A673 (cell line): ENCODE results near the gene NRL.

Experiments used
- CTCF ChIP-seq: fragments of 300-800, 200-600 bp; sonication (generic); conservative IDR thresholded peaks from 2 replicates; pipeline ENCODE4 v1.5.1; 2017; ENCODE audit warnings: low read depth, mild to moderate bottlenecking, antibody characterized with exemption, low read length, moderate library complexity, mixed read lengths
- EZH2 ChIP-seq: fragments of 200-600 bp; sonication (generic); IDR thresholded peaks from 2 replicates; pipeline ENCODE4 v1.6.1; 2017; ENCODE audit warnings: borderline replicate concordance, low read depth, mild to moderate bottlenecking, mixed read lengths, antibody characterized with exemption, low read length; ENCODE audit not compliant: poor library complexity, severe bottlenecking

GRCh38 chr14:24032727-24033418 lies 81.9 kb downstream of the NRL start:
- TF ChIP-seq CTCF (no peak), EZH2 (no peak)
